Breast epithelium (tissue), 4 donors: ENCODE measurements around the gene CUBN. TPM values are rescaled to one million over a fixed set of nuclear protein-coding genes. Genes with fewer than 3 reads are reported as not detected.
A peak's percentile ranks its signal among the peaks of the same experiment; 100 is the strongest.

Experiments
- DNase-seq, 2 donors: peaks; one replicate each; pipeline ENCODE4 v3.0.0-alpha.2; 2019; ENCODE audit warnings: low spot score in 2 of 2
- H3K27ac ChIP-seq, 2 donors: fragments of 200-600 bp; sonication (generic) in 1 of 2; one replicate each; pipeline ENCODE4 v1.5.1; 2016 to 2019; ENCODE audit warnings: mild to moderate bottlenecking in 1 of 2
- H3K27me3 ChIP-seq, 2 donors: fragments of 200-600 bp; sonication (generic) in 1 of 2; one replicate each; pipeline versions ENCODE4 v1.5.1 to v1.6.0; 2017 to 2019; ENCODE audit warnings: control low read depth in 1 of 2, mild to moderate bottlenecking in 1 of 2
- H3K36me3 ChIP-seq: fragments of 200-600 bp; one replicate; pipeline ENCODE4 v1.5.1; 2019
- H3K4me1 ChIP-seq, 2 donors: fragments of 200-600 bp; sonication (generic); one replicate each; pipeline ENCODE4 v1.5.1; 2016 to 2019; ENCODE audit warnings: control low read depth in 1 of 2
- H3K4me3 ChIP-seq, 3 donors: fragments of 200-600 bp; sonication (generic); 1 replicate in 2 of 3; 2 replicates in 1 of 3; pipeline ENCODE4 v1.5.1; 2016 to 2019; ENCODE audit warnings: mild to moderate bottlenecking in 3 of 3, moderate library complexity in 2 of 3
- H3K9me3 ChIP-seq, 2 donors: fragments of 200-600 bp; sonication (generic) in 1 of 2; one replicate each; pipeline ENCODE4 v1.5.1; 2016 to 2019; ENCODE audit warnings: control low read depth in 1 of 2
- POLR2A ChIP-seq: fragments of 450-650 bp; IDR thresholded peaks from one replicate; pipeline ENCODE4 v1.6.1; 2016; ENCODE audit warnings: antibody characterized with exemption, mild to moderate bottlenecking, moderate library complexity
- POLR2AphosphoS5 ChIP-seq, 3 donors: sonication (generic); formaldehyde crosslinking; IDR thresholded peaks; one replicate each; pipeline ENCODE4 v1.6.1; 2017; ENCODE audit warnings: antibody characterized with exemption in 3 of 3
- intact Hi-C: fragments of 100-400 bp; cut with DNase I; formaldehyde crosslinking; loops from one replicate; pipeline ENCODE4 v1.15.1; 2023; ENCODE audit warnings: low total_unique reads
- total RNA-seq, 3 donors: library from RNA; depleted of rRNA; stranded (reverse); fragments of >200 nt; gene quantifications; one replicate each; pipeline ENCODE4 v1.1.0, GENCODE V29; 2016
- TF ChIP-seq, protein P1 (sequence below), 3 donors: fragments of 450-650 bp; IDR thresholded peaks; one replicate each; pipeline ENCODE4 v1.5.1; 2016 to 2017; ENCODE audit warnings: antibody characterized with exemption in 3 of 3, mild to moderate bottlenecking in 3 of 3, moderate library complexity in 3 of 3

CUBN gene
- total RNA-seq, 3 donors from 2014 or later, result 1.6 to 5.7 (median 5.0) TPM

- intact Hi-C loops, result no loop called here
- Histone ChIP-seq H3K4me1 (peaks cover 0 to 4% of the 10 kb centered on the region in 2 donors), H3K27ac (no peak overlapping the region), H3K36me3 (no peaks in the 10 kb centered on the region), H3K27me3 (no peaks in the 10 kb centered on the region), H3K4me3 (no peak overlapping the region), H3K9me3 (peaks cover 0 to 17% of the 10 kb centered on the region in 2 donors)
- no peak for TF ChIP-seq POLR2A
- TF ChIP-seq, protein P1, sequence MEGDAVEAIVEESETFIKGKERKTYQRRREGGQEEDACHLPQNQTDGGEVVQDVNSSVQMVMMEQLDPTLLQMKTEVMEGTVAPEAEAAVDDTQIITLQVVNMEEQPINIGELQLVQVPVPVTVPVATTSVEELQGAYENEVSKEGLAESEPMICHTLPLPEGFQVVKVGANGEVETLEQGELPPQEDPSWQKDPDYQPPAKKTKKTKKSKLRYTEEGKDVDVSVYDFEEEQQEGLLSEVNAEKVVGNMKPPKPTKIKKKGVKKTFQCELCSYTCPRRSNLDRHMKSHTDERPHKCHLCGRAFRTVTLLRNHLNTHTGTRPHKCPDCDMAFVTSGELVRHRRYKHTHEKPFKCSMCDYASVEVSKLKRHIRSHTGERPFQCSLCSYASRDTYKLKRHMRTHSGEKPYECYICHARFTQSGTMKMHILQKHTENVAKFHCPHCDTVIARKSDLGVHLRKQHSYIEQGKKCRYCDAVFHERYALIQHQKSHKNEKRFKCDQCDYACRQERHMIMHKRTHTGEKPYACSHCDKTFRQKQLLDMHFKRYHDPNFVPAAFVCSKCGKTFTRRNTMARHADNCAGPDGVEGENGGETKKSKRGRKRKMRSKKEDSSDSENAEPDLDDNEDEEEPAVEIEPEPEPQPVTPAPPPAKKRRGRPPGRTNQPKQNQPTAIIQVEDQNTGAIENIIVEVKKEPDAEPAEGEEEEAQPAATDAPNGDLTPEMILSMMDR (IDR thresholded peaks at IDR 0.05), result no peak
- no peak for TF ChIP-seq POLR2AphosphoS5 (IDR thresholded peaks at IDR 0.05)
- DNase-seq, result no peak
These were observed 310.6 kb downstream of the CUBN start for GRCh38 chr10:16819026-16819425.

DNA sequence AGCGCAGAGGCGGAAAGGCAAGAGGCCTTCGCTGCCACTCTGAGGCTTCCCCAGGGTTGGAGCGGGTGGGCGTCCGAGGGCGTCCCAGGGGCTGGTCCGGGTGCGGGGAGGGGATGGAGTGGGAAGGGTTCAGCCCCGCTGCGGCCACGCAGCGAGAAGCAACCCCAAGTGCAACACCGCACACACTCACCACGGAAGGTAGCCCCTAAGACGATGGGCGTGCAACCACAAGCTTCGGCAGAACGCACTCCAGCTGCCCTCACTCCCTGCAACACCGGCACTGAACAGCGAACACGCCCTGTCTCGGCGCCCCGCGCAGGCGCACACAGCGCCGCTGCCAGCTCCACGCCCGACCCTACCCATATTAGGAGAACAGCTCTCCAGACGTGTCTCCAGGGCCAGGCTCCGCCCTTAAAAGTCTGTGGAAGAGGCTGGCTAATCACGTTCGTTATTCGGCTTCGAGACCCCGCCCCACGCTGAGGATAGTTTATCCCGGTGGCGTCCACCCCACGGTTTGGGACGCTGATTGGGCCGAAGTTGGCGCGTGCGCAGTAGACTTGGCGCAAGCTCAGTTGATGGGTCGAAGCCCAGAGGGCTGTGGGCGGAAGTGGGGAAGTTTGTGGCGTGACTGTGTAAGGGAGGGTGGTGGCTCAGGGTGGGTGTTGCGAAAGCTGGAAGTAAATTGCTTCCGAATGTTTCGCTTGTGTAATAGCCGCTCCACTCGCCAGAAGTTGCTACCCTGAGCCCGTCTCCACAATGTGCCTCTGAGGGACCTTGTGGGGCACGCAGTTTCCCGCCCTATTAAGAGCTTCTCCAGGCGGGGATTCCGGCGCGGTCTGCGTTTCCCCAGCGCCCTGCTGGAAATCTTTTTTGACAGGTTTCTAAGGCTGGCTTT, 312.2 kb downstream of the CUBN start, which contains the start of gene RSU1:
Gene RSU1, minus strand, starts transcription at position 300 of the 895 bp plus-strand sequence. CDS start 343 bp downstream, outside the sequence.
- Histone ChIP-seq H3K4me3 (peak within 1 kb of the TSS; percentile 66 to 90 (median 79)), H3K36me3 (no peaks in the 10 kb centered on the region), H3K27me3 (no peaks in the 10 kb centered on the region), H3K27ac (peak within 1 kb of the TSS; percentile 94 to 95), H3K4me1 (peaks cover 0 to 4% of the 10 kb centered on the region in 2 donors), H3K9me3 (peaks cover 0 to 8% of the 10 kb centered on the region in 2 donors)
- intact Hi-C loops, result no loop called here
- DNase-seq, result peak; percentile 100
- TF ChIP-seq POLR2AphosphoS5 (IDR thresholded peaks at IDR 0.05) (peak; percentile 93 to 96 (median 95)), POLR2A (peak; percentile 36)
- TF ChIP-seq, protein P1 (IDR thresholded peaks at IDR 0.05), result peak in 1 of 3 donors; percentile 7

DNA sequence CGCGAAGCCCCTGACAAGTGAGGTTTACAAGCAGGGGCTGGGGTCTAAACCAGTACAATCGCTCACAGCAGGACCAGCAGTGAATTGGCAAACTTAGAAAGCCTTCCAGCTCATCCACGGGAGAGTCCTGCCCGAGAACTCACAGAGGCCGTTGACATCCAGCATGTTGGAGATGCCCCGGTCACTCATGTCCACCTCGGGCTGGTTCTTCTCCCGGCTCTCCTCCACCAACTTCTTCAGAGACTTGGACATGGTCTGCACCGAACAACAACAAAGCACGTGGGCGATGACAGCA, 312.8 kb downstream of the CUBN start:
- TF ChIP-seq POLR2AphosphoS5 (IDR thresholded peaks at IDR 0.05), result no peak
- TF ChIP-seq, protein P1 (IDR thresholded peaks at IDR 0.05), result no peak
- no peak for TF ChIP-seq POLR2A
- Histone ChIP-seq H3K27ac (peak overlapping the region; percentile 72 to 94), H3K36me3 (no peaks in the 10 kb centered on the region), H3K9me3 (peaks cover 0 to 2% of the 10 kb centered on the region in 2 donors), H3K27me3 (no peaks in the 10 kb centered on the region), H3K4me1 (peaks cover 0 to 4% of the 10 kb centered on the region in 2 donors), H3K4me3 (peak overlapping the region; percentile 66 to 90 (median 79))
- intact Hi-C loops, result no loop called here
- DNase-seq, result no peak

DNA sequence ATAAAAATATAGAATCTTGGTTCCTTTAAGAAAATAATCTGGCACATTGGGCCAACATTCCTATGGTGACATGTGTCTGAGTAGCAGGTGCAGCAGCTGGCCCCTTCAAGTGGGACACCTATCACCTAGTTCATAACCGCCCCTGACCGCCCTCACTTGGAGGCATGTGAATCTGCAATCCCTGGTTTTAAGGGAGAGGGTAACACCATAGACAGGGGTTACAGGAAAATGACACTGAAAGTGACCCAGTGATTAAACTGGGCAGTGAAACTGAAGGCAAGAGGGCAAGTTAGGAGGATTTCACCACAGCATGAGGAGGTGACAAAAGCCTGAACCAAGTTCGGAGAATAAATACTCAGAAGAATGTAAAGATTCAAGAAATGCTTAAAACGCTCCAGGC, 313.4 kb downstream of the CUBN start:
- H3K4me3 ChIP-seq, result peak overlapping the region; percentile 66 to 90 (median 79)
- TF ChIP-seq POLR2AphosphoS5 (IDR thresholded peaks at IDR 0.05) (no peak), POLR2A (no peak)
- TF ChIP-seq, protein P1 (IDR thresholded peaks at IDR 0.05), result no peak
- DNase-seq, result no peak
- H3K27me3 ChIP-seq, result no peaks in the 10 kb centered on the region
- H3K36me3 ChIP-seq, result no peaks in the 10 kb centered on the region
- H3K4me1 ChIP-seq, result peaks cover 0 to 4% of the 10 kb centered on the region in 2 donors
- H3K9me3 ChIP-seq, result no peaks in the 10 kb centered on the region
- H3K27ac ChIP-seq, result no peak overlapping the region
- intact Hi-C loops, result no loop called here

- H3K36me3 ChIP-seq, result no peaks in the 10 kb centered on the region
- intact Hi-C loops, result no loop called here
- no peak overlapping the region for H3K4me3 ChIP-seq
- H3K4me1 ChIP-seq, result peaks cover 0 to 4% of the 10 kb centered on the region in 2 donors
- H3K9me3 ChIP-seq, result no peaks in the 10 kb centered on the region
- no peak for TF ChIP-seq POLR2AphosphoS5 (IDR thresholded peaks at IDR 0.05)
- TF ChIP-seq, protein P1 (IDR thresholded peaks at IDR 0.05), result no peak
- no peak for TF ChIP-seq POLR2A
- DNase-seq, result no peak
- H3K27ac ChIP-seq, result no peak overlapping the region
- H3K27me3 ChIP-seq, result no peaks in the 10 kb centered on the region
These were observed 315.6 kb downstream of the CUBN start for GRCh38 chr10:16814012-16814411.
